ENCODE measurements around the gene TTC39B.
A peak's percentile ranks its signal among the peaks of the same experiment; 100 is the strongest.
"Not testable (repeated sequence)": the region's sequence is repeated elsewhere in the genome, so short reads cannot be mapped to it uniquely, and the experiment has no call there.

TTC39B gene

DNA sequence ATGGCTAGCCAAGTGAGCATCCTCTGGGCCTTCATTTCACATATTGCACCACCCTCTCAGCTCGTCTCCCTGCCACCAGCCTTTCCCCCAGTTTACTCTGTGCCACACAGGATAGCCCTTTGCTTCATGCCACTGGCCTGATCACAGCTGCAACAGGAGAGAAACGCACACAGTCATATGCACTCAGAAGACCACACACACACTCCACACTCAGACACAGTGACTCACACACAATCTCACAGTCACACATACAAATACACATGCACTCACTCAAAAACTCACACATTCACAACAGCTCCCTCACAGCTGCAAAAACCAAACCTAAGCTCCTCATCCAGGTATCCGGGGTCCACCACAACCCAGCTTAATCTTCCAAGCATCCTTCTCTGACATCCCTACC lies 38.7 kb downstream of the TTC39B start:
- no peak for DNase-seq (ENCODE audit: low spot score)

DNA sequence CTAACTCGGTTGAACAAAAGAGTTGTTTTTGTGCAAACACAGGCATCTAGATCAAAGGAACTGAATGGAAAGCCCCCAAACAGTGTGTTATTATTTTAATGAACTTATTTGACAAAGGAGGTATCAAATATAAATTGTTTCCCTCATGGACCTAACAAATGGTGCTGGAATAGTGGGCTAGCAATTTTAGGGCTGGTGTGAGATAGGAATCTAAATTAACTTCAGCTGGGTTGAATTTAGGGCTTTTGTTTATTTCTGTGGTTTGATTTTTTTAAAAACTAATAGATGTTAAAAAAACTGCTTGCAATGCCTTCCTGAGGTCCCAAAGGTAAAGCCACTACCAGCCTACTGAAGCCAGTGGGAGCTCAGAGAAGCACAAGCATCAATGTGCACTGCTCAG lies 42.1 kb downstream of the TTC39B start:
- no peak for DNase-seq (ENCODE audit: low spot score)

DNA sequence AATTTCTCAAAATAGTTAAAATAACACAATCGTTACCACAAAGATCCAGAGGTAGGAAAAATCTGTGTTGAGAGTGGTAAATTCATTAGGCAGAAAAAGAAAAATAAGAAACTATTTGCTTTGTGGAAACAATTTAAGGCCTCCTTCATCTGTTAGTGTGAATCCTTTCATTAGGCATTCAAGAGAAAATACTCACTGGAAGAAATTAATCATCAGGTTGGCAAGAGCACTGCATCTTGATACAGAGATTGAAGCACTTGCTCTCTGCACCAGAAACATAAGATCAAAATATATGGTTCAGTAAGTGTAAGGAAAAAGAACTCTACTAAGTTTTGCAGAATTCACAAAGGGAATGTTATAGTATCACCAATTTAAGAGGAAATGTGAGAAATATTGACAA lies 44.4 kb downstream of the TTC39B start:
- no peak for DNase-seq (ENCODE audit: low spot score)

DNA sequence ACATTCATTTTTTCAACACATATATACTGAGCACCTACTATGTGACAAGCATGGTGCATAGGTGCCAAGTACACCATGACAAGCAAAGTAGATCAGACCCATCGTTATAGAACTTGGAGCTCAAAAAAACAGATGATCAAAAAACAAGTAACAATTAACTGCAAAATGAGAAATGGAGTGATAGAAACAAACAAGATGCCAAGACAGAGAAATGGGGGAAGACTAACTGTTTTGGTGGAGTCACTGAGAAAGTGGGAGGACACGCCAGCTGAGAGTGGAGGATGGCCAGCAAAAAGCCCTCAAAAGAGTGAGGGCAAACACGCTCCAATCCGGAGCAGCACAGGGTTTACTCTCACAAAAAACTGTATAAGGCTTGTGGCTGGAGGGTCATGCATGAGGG lies 50.6 kb downstream of the TTC39B start:
- DNase-seq (ENCODE audit: low spot score): no peak

DNA sequence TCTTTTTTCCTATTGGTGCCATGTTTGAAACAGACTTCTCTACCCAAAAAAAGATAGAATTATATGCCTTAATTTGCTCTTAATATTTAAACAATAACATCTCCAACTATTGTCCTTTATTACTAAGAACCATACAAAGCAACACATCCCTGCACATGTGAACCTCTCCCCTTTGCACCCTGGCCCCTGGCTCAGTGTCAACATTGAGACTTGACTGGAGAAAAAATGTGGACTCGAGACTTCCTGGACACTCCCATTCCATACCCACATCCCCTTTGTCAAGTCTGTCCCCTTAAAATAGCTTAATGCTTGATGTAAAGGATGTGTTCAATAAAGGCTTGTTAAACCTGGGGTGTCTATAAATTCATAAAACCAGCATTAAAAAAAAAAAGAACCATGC lies 53.2 kb downstream of the TTC39B start:
- DNase-seq (ENCODE audit: low spot score): no peak

DNA sequence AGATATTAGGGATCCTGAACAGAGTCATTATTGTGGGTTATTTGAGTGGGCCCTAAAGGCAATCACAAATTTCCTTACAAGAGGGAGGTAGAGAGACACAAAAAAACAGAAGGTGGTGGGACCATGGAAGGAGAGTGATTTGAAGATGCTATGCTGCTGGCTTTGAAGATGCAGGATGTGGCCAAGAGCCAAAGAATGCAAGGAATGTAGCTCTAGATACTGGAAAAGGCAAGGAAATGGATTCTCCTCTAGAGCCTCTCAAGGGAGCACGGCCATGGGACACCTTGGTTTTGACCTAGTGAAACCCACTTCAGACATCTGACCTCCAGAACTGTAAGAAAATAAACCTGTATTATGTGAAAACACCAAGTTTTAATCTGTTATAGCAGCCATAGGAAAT lies 53.8 kb downstream of the TTC39B start:
- DNase-seq (ENCODE audit: low spot score): no peak

DNA sequence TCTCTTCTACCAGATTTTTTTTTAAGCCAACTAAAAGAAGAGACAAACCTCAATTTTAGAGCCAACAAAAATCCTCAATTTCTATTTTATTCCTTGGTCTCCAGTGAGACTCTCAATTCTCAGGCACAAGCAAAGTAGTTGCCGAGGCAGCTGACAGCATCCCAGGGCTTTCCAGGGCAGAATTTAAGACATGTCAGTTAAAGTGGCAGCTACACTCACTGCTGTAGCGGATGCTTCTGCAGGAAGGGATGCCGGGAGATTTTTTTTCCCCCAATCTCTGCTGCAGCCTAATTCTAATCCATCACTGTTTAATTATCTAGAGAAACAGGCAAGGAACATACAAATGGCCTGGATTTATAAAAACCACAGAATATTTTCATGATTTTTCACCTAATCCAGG lies 57.0 kb downstream of the TTC39B start:
- no peak for DNase-seq (ENCODE audit: low spot score)

DNA sequence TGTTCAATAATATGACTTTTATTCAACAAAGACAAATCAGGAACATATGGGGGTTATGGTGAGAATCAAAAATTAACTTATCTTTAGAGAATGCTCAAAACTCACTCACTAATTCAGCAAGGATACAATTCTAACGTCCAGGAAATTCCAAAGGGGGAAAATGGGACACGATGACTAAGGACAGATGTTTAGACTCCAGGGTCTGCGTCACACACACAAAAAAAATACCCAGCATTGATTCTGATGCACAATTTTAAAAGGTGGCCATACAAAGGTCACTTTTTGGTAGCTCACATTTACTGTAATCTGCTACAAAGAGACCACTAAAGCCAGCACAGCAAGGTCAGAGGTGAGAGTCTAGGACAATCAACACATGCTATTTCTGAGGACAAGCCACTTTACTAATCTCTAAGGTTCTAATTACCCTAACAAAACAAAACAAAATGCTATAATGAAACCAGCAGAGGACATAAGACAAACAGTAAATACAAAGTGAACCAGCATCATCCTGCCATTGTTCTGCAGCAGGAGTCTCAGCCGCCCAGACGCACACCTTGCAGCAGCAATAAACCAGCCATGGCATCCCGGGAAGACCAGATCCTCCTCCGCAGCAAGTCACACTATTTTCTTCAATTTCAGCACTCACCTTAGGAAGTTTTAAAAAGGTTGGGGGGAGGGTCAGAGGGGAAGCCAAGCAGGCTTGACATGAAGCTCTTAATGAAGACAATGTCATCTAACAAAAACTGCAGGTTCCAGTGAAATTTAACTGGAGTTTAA lies 57.8 kb downstream of the TTC39B start:
- peak; percentile 26 for DNase-seq (ENCODE audit: low spot score)

DNA sequence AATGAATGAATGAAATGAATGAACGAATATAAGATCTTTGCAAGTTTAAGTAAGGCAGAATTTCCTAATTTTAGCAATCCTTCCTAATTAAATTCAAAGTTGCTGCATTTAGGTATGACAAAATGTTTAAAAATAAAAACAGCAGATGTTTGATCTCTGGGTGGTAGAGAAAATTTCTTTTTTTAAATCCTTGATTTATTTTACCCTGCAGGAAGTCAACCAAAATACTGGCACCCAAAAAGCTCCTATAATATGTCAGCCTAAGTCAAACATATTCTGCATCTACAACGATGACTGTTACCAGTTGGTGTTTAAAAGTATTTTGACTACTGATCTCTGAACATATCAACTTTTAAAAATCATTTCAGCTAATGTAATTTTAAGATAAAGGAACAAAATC lies 58.4 kb downstream of the TTC39B start:
- no peak for DNase-seq (ENCODE audit: low spot score)

DNA sequence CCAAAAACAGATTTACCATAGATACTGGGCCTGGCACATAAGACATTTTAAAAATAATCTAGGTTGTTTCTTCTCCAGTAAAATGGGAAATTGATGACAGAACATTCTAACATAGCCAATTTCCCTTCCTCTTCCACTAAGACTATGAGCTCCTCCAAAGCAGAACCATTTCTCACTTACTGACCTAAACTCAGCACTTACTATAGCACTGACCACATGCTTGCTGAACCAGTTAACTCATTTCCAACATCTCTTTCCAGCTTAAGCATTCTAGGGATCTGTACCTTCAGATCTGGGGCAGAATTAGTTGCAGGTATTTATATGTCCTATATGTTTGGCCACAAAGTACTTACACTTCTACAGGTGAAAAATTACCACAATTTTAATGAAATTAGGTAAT lies 58.9 kb downstream of the TTC39B start:
- no peak for DNase-seq (ENCODE audit: low spot score)

DNA sequence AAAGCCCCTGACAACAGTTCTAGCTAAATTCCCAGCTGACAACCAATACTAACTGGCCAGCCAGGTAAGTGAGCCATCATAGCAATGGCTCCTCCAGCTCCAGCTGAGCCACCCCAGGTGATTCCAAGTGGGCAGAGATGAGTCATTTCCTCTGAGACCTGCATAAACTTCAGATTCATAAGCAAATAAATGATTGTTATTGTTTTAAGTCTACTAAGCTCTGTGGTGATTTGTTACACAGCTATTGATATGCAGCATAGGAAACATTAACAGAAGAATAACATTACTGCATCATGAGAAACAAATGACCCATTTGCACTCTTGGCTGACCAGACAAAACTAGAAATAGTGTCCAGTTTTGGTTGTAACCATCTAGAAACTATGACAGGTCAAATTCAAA lies 60.3 kb downstream of the TTC39B start:
- no peak for DNase-seq (ENCODE audit: low spot score)

DNA sequence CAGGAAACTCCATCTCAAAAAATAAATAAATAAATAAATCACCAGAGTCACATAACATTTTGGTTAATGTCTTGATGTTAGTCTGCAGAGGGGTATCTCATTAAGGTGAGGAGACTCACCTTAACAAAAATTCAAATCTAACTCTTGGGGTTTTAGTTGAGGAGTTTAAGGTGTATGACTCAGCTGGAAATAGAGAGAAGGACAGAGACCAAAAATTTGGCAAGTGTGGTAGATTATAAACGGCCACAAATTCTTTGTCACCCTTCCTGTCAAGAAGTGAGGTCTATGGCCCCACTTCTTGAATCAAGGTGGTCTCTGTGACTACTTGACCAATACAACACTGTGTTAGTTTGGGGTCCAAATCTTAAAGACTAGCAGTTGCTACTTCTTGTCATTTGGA lies 60.8 kb downstream of the TTC39B start:
- no peak for DNase-seq (ENCODE audit: low spot score)

DNA sequence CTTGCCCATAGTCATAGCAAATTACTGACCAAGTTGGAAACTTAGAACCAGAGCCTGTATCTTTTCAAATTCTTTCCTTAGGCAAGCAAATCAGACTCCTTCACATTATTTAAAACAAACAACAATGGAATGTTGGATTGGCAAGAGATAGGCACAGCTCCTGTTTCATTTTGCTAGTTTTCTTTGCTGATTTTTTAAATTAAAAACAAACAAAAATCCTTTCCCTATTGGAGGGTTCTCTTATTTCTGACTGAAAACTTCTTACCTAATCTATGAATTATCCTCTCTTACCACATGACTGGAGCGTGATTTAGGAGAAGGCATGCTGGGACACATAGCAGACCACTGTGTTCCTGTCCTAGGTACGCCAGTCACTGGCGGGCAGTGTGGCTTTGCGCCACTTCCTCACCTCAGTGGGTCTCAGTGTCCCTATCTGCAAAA lies 63.0 kb downstream of the TTC39B start:
- no peak for DNase-seq (ENCODE audit: low spot score)

DNA sequence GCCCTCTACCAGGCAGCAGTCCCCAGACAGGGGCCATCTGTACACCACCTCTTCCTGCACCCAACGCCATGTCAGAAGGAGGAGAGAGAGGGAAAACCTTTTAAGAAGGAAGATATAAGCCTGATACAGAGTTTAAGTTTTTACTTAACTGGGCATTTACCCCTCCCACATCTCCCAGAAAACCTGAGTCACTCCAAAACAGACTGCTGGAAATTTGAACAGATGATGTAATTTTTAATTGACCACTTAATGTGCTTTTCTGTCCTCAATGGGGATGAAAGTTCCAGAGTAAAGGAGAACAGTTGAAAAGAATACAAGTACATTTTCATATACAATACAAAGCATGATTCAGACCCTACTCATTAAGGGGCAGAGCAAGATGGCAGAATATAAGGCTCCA lies 63.9 kb downstream of the TTC39B start:
- DNase-seq (ENCODE audit: low spot score): no peak

DNA sequence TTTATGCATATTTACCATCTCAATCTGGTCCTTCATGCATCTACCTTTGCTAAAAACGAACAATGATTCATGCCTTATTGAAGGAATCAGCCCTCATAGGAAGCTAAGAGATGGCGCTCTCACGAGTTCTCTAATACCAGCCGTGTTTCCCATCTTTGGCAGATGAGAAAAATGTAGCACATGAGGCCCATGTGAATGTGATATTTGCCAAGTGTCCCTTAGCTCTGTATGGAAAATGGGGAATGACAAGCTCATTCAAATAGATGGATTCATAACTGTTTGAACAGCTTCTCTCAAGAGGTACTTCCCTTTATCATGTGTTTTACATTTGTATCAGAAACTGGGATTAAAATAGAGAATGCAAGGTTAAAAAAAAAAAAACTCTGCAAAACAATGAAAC lies 66.1 kb downstream of the TTC39B start:
- no peak for DNase-seq (ENCODE audit: low spot score)

DNA sequence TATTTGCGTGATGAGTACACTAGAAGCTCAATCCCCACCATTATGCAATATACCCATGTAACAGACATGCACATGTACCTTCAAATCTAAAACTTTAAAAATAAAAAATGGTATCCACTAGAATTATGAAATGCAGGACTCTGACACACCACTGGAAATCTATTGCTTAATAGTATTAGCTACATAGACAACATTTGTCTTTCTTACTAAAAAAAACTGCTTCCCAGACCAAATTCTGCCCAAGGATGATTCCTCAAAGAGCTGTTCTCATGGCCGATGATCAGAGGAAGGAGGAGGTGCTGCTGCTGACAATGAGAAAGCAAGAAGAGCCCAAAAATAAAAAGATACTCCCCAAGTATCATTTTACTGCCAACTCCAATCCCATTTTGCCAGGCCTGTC lies 67.2 kb downstream of the TTC39B start:
- DNase-seq (ENCODE audit: low spot score): no peak

DNA sequence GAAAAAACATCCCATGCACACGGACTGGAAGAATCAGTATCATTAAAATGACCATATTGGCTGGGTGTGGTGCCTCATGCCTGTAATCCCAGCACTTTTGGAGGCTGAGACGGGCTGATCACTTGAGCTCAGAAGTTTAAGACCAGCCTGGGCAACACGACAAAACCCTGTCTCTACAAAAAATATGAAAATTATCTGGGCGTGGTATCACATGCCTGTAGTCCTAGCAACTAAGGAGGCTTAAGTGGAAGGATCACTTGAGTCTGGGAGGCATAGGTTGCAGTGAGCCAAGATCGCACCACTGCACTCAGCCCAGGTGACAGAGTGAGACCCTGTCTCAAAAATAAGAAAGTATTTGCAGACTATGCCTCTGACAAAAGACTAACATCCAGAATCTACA lies 68.4 kb downstream of the TTC39B start:
- no peak for DNase-seq (ENCODE audit: low spot score)

DNA sequence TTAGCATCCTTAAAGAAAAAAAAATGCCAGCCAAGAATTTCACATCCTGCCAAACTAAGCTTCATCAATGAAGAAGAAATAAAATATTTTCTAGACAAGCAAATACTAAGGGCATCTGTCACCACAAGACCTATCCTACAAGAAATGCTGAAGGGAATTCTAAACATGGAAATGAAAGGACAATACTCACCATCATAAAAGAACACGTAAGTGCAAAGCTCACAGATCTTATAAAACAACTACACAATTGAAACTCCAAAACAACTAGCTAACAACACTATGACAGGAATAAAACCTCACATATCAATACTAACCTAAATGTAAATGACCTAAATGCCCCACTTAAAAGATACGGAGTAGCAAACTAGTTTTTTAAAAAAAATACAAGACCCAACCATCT lies 71.4 kb downstream of the TTC39B start:
- no peak for DNase-seq (ENCODE audit: low spot score)

DNA sequence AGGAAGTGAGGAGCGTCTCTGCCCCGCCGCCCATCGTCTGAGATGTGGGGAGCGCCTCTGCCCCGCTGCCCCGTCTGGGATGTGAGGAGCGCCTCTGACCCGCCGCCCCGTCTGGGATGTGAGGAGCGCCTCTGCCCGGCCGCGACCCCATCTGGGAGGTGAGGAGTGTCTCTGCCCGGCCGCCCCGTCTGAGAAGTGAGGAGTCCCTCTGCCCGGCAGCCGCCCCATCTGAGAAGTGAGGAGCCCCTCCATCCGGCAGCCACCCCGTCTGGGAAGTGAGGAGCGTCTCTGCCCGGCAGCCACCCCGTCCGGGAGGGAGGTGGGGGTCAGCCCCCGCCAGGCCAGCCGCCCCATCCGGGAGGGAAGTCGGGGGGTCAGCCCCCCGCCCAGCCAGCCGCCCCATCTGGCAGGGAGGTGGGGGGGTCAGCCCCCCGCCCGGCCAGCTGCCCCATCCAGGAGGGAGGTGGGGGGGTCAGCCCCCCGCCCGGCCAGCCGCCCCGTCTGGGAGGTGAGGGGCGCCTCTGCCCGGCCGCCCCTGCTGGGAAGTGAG lies 73.0 kb downstream of the TTC39B start:
- not testable (repeated sequence) for DNase-seq (ENCODE audit: low spot score)

DNA sequence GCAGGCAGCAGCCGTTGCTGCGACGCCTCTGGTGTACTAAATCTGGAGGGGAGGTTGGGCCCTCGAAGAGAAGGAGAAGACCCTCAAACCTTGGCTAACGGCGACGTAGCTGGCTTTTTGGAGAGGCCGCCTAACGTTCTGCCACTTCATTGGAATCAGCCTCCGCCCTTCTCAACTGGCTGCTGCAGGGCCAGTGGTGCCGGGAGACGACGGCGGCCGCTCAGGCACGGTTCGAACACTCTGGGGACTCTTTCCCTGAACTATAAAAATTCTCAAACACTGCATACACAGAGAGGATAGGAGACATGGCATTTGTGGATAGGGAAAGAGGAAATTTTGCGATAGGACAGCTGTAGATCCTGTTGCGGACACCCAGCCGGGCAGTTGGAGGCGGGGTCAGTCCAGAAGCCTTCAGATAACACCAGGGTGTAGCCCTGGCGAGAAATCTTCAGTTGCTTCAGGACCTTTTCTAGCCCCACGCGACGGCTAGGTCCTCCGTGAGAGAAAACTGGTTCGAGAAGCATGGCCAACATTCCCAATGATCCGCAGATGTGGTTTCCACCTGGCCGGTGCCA lies 74.2 kb downstream of the TTC39B start:
- DNase-seq (ENCODE audit: low spot score): not testable (repeated sequence)

DNA sequence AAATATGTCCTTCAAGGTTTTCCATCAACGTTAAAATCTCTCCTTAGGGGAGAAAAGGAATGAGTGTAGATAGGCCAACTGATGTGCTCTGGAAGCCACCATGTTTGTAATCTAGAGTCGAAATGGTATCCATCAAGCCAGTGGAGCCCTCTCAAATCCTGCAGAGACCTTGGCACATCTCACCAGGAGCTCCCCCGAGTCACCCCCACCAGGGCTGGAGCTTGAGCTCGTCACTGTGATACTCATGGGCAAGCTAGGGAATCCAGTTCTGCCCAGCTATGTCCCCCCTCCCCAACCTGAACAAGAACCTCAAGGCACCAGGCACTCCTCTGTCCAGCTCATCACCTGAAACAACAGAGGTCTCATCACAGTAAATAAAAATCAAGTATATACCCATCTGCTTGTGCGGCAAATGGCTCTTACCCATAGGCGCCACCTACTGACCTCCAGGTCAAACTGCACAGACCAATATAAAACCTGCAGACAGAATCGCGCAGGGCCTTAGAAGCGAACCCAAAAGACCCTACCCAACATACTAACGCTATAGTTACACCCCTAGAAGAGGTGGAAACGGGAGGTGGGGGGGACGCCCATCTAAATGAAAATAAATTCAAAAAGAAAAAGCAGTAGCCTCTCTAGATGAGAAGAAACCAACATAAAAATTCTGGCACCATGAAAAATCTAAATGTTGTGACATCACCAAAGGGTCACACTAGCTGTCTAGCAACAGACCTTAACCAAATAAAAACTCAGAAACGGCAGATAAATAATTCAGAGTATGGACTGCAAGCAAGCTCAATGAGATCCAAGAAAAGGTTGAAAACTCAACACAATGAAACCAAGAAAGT lies 75.0 kb downstream of the TTC39B start:
- peak; percentile 68 for DNase-seq (ENCODE audit: low spot score)

DNA sequence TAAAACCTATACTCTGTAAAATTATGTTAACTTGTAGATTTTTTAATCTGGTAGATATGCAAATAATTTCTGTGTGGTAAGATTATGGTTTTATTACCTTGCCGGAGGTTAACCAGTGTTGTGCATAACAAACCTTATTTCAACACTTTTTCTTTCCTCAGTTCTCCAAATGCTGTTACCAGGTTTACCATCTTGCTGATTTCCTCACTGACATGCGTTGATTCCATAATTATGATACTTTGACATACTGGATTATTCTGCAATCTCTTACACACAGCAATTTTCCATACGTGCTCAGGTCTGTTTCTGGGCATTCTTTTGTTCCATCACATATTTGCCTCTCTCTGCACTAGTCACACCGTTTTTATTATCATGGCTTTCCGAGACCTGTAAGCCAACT lies 77.6 kb downstream of the TTC39B start:
- DNase-seq (ENCODE audit: low spot score): no peak

DNA sequence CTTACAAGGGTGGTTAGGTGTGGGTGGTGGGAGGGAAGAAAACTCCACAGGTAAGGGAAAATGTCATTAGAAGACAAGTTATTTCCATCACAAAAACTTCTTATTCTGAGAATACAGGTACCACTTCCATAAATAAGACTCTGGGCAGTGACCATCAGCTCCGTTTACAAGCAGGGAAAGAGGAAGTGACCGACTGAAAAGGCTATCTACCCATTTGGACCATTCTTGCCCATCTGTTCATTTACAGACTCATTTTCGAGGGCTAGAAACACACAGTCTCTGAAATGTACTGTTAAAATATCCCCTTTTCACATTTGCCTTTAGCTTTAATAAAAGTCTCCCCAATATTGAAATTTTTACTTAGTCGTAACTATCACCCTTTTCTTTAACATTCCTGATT lies 79.5 kb downstream of the TTC39B start:
- DNase-seq (ENCODE audit: low spot score): no peak

Data from iPS-NIHi11 (cell line).